Measurements from ENCODE around the gene FLT3. TPM values are rescaled to one million over a fixed set of nuclear protein-coding genes. Genes with fewer than 3 reads are reported as not detected.

The FLT3 gene
- total and polyA plus RNA-seq, 10 of the 15 experiments (the other 5 are each of a cell fraction or from before 2014, with no cell fraction given): 0.04 to 0.19 (median 0.11) TPM; not detected in 1

- no peak overlapping the region for H3K4me3 ChIP-seq
- ATAC-seq (no peak), FAIRE-seq (no peak), DNase-seq (ENCODE audit: low read depth, low spot score) (no peak)
- no TSS peak for BruUV-seq (replicated peaks)
- no peaks in the 10 kb centered on the region for H3K79me2 ChIP-seq (ENCODE audit: control insufficient read depth, insufficient read depth, low read length)
- no peak for TF ChIP-seq ZBTB33 (IDR thresholded peaks at IDR 0.05)
- peaks cover 10 to 15% of the 10 kb centered on the region in 2 experiments for H3K27me3 ChIP-seq (replicated peaks in 1 of 2; ENCODE audit: control insufficient read depth in 2 of 2, insufficient read depth in 2 of 2, low read length in 1 of 2)
- ChIA-PET CTCF (interaction anchor here (0.6 to 14.0 kb wide), 10 partner anchors 9 to 597 kb away, joined by 3 to 360 read pairs (median 4); no protein-coding TSS in a partner anchor), POLR2A (interaction anchor here (0.7 kb wide), 2 partner anchors 187 to 784 kb away, joined by 3 to 4 read pairs; no protein-coding TSS in a partner anchor), RAD21 (ENCODE audit: unreplicated experiment) (interaction anchor here (1.0 to 5.8 kb wide), 4 partner anchors 26 to 594 kb away, joined by 3 to 163 read pairs (median 40); no protein-coding TSS in a partner anchor), SMC1A (ENCODE audit: uncharacterized antibody, unreplicated experiment) (interaction anchor here (1.0 to 6.4 kb wide), 4 partner anchors 8 to 128 kb away, joined by 3 to 112 read pairs (median 4); no protein-coding TSS in a partner anchor)
- no peak overlapping the region for H3K4me2 ChIP-seq (ENCODE audit: control insufficient read depth, insufficient read depth)
- intact Hi-C loops (cut with micrococcal nuclease; ENCODE audit: unreplicated experiment) (no loop called here), in situ Hi-C loops (cut with MboI) (no loop called here)
- under 1% methylated on average over 5 of the region's 5 CpGs for WGBS (ENCODE audit: insufficient coverage, insufficient replicate concordance, low lambda C conversion rate, missing lambda C conversion rate)
- no peaks in the 10 kb centered on the region for H3K36me3 ChIP-seq (ENCODE audit: control insufficient read depth in 2 of 2, insufficient read depth in 2 of 2, low read length in 1 of 2)
- no peak overlapping the region for H3K27ac ChIP-seq (ENCODE audit: control insufficient read depth, insufficient read depth)
- H2AFZ ChIP-seq (ENCODE audit: control insufficient read depth, low read depth, low read length): no peak overlapping the region
- no peaks in the 10 kb centered on the region for H4K20me1 ChIP-seq (ENCODE audit: control insufficient read depth, insufficient read depth)
- H3K4me1 ChIP-seq (ENCODE audit: control insufficient read depth, insufficient read depth, low read length): peaks cover 9% of the 10 kb centered on the region
- H3K9me3 ChIP-seq (replicated peaks; ENCODE audit: control insufficient read depth, insufficient read depth, low read length): no peaks in the 10 kb centered on the region
- H3K9ac ChIP-seq (ENCODE audit: control insufficient read depth, insufficient read depth, low read length): no peak overlapping the region
These were observed 143.6 kb downstream of the FLT3 start for GRCh38 chr13:27956576-27957300.

- H2AFZ ChIP-seq (ENCODE audit: control insufficient read depth, low read depth, low read length): no peak overlapping the region
- SMC1A ChIA-PET (ENCODE audit: uncharacterized antibody, unreplicated experiment): interaction anchor here (1.1 to 6.4 kb wide), 5 partner anchors 29 to 184 kb away, joined by 3 to 112 read pairs (median 12); no protein-coding TSS in a partner anchor
- H3K36me3 ChIP-seq (ENCODE audit: control insufficient read depth in 2 of 2, insufficient read depth in 2 of 2, low read length in 1 of 2): no peaks in the 10 kb centered on the region
- POLR2A ChIA-PET: no interaction called here
- no peak overlapping the region for H3K27ac ChIP-seq (ENCODE audit: control insufficient read depth, insufficient read depth)
- CTCF ChIA-PET: interaction anchor here (0.7 to 14.0 kb wide), 14 partner anchors 12 to 842 kb away, joined by 3 to 360 read pairs (median 4); no protein-coding TSS in a partner anchor
- H3K27me3 ChIP-seq (replicated peaks in 1 of 2; ENCODE audit: control insufficient read depth in 2 of 2, insufficient read depth in 2 of 2, low read length in 1 of 2): peaks cover 9 to 10% of the 10 kb centered on the region in 2 experiments
- DNase-seq (ENCODE audit: low read depth, low spot score): no peak
- ATAC-seq: no peak
- H4K20me1 ChIP-seq (ENCODE audit: control insufficient read depth, insufficient read depth): no peaks in the 10 kb centered on the region
- no TSS peak for BruUV-seq (replicated peaks)
- no peak overlapping the region for H3K4me3 ChIP-seq
- in situ Hi-C loops (cut with MboI) (no loop called here), intact Hi-C loops (cut with micrococcal nuclease; ENCODE audit: unreplicated experiment) (loop anchor here (2.0 kb wide), 1 partner anchor 86 kb away; no protein-coding TSS in a partner anchor)
- no peak overlapping the region for H3K4me2 ChIP-seq (ENCODE audit: control insufficient read depth, insufficient read depth)
- H3K9me3 ChIP-seq (replicated peaks; ENCODE audit: control insufficient read depth, insufficient read depth, low read length): no peaks in the 10 kb centered on the region
- WGBS (ENCODE audit: insufficient coverage, insufficient replicate concordance, low lambda C conversion rate, missing lambda C conversion rate): 60% methylated on average over 11 of the region's 11 CpGs
- no peak overlapping the region for H3K9ac ChIP-seq (ENCODE audit: control insufficient read depth, insufficient read depth, low read length)
- RAD21 ChIA-PET (ENCODE audit: unreplicated experiment): interaction anchor here (1.1 to 5.8 kb wide), 8 partner anchors 31 to 970 kb away, joined by 3 to 163 read pairs (median 12); partner anchors contain the start of gene PDX1
- peaks cover 9% of the 10 kb centered on the region for H3K4me1 ChIP-seq (ENCODE audit: control insufficient read depth, insufficient read depth, low read length)
- H3K79me2 ChIP-seq (ENCODE audit: control insufficient read depth, insufficient read depth, low read length): no peaks in the 10 kb centered on the region
- FAIRE-seq: no peak
- TF ChIP-seq PRDM15 (CRISPR knock-in tag; IDR thresholded peaks at IDR 0.05) (no peak), SMAD5 (IDR thresholded peaks at IDR 0.05; ENCODE audit: low read depth) (no peak), TCF12 (IDR thresholded peaks at IDR 0.05; ENCODE audit: low read depth, low read length) (no peak), GATAD2B (conservative IDR thresholded peaks at IDR 0.05; ENCODE audit: low read depth) (no peak)
These were observed 145.3 kb downstream of the FLT3 start for GRCh38 chr13:27955014-27955591.
